GM19397 (cell line): ENCODE data around the gene LFNG.

ENCODE experiments used
- ATAC-seq: cut with Tn5 transposase; IDR thresholded peaks from one replicate; pipeline ENCODE4 v1.9.1; 2021; ENCODE audit warnings: mild to moderate bottlenecking, moderate library complexity; ENCODE audit not compliant: unreplicated experiment

The LFNG gene

DNA sequence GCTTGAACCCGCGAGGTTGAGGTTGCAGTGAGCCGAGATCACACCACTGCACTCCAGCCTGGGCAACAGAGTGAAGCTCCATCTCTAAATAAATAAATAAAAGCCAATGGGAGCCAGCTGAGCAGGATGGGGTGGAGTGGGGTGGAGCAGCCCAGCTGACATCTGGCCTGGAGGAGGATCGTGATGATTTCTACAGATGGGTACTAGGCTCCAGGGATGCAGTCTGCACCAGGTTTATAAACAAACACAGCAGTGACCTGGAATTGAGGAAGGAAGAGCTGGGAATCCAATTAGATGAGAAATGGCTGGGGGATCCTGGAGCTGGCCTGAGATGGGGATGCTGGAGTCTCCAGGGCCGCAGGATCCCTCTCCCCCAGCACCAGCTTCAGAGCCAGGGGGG, 36.1 kb upstream of the LFNG start:
- ATAC-seq, result no peak

DNA sequence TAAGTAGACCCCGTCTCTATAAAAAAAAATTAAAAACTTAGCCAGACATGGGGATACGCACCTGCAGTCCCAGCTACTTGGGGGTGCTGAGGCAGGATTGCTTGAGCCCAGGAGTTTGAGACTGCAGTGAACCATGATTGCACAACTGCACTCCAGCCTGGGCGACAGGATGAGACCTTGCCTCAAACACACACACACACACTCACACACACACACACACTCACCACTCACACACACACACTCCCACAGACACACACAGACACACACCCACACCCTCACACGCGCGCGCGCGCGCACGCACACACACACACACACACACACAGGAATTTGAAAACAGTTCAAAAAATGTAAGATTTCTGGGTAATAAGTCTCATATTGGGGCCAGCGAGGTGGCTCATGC, 34.7 kb upstream of the LFNG start:
- no peak for ATAC-seq

DNA sequence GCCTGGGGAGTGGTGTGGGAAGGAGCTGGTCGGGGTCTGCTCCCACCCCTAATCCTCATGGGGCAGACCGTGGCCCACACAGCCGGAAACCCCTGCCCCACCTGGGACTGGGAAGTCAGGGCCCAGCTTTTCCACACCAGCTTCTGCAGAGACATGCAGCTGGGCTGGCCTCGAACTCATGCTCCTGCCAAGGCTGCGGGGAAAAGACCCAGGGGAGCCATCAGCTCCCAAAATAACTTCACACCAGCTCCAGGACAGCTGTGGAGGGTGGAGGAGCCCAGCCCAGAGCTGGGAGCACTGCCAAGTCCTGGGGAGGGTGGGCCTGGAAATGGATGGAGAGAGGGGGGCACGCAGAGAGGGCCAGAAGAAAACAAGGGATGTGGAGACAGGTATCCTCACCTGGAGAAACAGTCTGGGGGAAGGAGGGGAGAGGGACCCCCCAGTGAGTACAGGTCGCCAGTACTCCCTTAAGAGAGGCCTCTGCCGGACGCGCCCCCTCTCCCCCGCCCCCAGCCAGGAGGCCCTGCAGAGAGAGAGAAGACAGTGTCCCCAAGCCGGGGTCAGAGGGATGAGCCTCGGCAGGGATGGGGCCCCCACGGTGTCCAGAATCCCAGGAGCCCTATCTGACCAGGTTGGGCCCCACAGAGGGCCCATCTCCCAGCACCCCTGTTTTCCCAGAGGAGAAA, 31.8 kb upstream of the LFNG start:
- no peak for ATAC-seq

GRCh38 chr7:2488272-2488645, 31.3 kb upstream of the LFNG start:
- no peak for ATAC-seq

- ATAC-seq, result no peak
These were observed 30.9 kb upstream of the LFNG start for GRCh38 chr7:2488681-2489080.

DNA sequence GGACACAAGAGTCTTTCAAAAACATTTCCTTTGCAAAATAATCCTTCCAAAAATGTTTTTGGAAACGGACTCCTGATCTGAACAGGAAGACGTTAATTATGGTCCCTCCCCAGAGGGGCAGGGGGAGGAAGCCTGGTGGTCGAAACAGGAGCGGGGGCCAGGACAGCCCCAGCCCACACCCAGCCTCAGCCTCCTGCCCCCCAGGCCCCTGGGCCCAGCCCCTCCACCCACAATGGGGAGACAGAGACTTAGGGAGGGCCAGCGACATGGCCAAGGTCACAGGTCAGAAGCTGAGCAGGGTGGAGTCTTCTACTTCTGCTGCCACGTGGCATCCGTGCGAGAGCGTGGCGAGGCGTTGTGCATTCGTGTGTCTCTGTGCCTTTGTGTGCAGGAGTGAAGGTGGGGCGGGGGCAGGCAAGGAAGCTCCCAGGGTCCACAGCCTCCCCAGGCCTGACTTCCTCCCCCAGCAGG, 29.4 kb upstream of the LFNG start:
- ATAC-seq, result no peak

DNA sequence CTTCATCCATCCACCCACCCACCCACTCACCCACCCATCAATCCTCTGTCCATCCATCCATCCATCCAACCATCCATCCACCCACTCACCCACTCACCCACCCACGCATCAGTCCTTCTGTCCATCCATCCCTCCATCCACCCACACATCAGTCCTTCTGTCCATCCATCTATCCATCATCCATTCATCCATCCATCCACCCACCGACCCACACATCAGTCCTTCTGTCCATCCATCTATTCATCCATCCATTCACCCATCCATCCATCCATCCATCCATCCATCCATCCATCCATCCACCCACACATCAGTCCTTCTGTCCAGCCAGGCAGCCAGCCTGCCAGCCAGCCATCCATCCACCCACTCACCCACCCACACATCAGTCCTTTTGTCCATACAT, 27.5 kb upstream of the LFNG start:
- ATAC-seq, result no peak

- no peak for ATAC-seq
These were observed 26.1 kb upstream of the LFNG start for GRCh38 chr7:2493205-2494164.

- ATAC-seq, result no peak
These were observed 25.1 kb upstream of the LFNG start for GRCh38 chr7:2494191-2495130.

DNA sequence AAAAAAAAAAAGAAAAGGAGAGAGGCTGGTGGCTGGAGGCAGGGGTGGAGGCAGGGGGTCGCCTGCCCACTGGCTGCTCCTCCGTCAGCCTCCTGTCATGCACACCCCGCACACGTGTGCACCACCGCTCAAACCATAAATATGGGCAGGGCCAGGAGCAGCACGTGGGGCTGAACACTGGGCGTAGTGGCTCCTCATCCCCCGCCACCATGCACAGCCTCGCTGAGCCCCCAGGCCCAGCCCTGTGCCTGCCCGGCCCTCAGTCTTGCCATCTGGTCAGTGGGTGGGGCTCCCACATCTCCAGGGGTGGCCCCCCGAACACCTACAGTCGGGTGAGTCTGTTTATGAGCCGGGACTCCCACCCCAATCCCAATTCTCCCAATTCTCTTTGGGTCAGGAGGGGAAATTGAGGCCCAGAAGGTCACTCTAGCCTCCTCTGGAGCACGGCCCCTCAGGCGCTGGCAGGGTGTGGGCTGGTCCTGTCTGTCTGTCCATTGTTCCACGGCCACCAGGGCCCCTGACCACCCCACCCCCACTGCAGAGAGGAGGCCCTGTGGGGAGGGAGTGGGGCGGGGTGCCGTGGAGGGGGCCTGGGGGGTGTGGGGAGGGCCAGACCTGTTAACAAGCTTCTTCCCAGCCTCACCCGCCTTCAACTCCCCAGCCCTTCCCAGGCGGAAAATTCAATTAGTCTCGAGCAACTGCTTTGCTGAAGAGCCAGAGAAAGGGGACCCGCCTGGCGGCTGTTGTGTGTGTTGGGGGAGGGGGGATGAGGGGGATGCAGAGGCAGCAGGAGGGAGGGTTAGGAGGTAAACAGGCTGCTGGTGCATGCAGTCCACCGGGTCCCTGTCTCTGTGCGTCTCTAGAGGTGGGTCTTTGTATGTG, 23.9 kb upstream of the LFNG start:
- ATAC-seq, result no peak

DNA sequence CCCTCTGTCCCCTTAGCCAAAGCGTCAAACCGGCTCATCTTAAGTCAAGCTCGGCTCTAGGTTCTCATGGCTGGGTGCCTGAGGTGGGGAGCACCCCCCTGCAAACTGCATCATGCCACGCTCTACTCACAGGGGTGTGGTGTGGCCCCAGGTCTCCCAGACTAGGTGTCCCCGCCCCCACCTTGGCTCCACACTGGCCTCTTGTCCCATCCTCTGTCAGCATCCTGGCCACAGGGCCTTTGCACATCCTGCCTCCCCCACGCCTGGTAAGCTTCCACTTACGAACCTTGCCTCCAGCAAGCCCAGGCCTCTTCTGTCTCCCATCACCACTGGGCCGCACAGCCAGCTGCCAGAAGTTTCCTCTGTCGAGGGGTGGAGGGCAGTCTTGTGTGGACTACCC, 23.2 kb upstream of the LFNG start:
- ATAC-seq, result no peak

DNA sequence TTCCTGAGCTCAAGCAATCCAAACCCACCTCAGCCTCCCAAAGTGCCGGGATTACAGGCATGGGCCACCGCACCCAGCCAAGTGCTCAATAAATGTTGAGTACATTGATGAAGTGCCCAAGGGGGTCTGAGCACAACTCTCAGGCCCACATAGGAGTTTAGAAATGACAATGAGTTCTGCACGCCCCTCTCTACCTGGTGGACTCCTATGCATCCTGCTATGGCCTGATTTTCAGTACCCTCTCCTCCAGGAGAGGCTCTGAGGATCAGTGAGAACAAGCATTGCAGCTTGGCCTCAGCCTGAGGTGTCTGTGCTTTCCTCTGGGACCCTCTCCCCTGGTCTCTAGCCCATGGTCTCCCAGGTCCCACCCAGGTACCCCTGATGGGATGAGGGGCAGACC, 22.5 kb upstream of the LFNG start:
- no peak for ATAC-seq

DNA sequence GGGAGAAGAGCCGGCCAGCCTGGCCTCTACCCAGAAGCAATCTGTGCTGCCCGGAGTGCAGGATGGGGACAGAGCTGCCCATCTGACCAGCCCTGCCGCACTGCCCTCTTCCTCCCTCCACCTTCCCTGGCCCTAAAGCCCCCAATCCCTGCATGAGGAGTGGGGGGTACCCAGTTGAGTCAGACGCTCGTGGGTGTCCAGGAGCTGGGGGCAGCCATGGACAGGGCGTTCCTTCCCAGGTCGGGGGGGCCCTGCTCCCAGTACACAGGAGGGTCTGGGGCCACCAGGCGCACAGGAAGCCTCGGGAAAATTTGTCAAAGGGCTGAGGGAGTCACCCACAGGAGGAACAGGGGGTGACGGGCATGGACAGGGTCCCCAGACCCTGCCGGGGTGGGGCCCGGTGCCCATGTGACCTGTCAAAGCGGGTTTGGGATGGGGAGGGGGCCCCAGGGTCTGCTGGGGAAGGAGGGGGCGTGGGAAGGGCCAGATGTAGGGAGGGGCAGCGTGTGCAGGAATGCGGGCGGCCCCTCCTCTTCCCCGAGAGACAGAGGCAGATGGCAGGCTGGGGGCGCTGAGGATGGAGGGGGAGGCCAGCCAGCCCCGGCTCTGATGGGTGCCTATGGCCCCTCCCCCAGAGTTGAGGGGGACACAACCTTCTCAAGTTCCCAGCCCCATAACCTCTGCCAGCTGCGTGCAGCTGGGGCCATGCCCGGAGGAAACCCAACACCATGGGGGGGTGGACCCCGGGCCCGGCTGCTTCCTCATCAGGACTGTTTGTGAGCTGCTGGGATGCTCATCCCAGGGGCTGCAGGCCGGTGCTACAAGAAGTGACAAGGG, 21.9 kb upstream of the LFNG start:
- no peak for ATAC-seq

- ATAC-seq, result no peak
These were observed 20.9 kb upstream of the LFNG start for GRCh38 chr7:2498708-2499107.

- ATAC-seq, result no peak
These were observed 20.4 kb upstream of the LFNG start for GRCh38 chr7:2499181-2499580.

DNA sequence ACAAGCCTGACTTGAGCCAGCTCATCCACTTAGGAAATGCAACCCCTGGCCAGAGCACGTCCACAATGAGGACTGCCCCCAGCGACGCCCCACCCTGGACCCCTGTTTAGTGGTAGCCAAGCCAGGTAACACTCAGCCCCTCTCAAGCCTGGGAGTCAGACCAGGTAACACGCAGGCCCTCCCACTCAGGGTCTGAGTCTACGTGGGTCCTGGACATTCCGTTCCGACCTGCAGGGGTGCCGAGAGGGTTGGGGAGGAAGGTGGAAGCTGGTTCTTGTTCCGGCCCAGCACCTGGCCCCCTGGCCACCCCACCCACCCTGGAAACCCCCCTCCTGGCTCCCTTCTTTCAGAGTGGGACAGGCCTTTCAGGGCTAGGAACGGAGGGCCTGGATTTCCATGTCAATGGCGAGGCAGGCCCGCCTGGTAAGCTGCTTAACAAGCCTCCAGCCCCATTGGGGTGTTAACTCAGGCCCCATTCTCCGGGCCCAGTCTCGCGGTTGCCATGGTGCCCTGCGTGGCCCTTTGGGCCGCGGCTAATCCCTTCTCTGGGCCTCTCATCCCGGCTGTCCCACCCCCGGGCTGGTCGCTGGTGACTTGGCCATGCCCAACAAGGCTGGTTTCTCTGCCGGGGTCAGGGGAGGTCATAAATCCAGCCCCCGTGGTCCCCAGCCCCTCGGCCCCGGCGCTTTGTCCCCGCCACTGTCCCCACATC, 19.7 kb upstream of the LFNG start:
- no peak for ATAC-seq

- ATAC-seq, result no peak
These were observed 18.9 kb upstream of the LFNG start for GRCh38 chr7:2500701-2501100.

- no peak for ATAC-seq
These were observed 17.5 kb upstream of the LFNG start for GRCh38 chr7:2501947-2502646.
